Measurements from ENCODE around the gene PROCA1. TPM values are rescaled to one million over a fixed set of nuclear protein-coding genes. Genes with fewer than 3 reads are reported as not detected.
"Not testable (repeated sequence)": the region's sequence is repeated elsewhere in the genome, so short reads cannot be mapped to it uniquely, and the experiment has no call there.

The PROCA1 gene
- total and polyA plus RNA-seq, 7 donors = 0.54 to 2.3 (median 1.1) TPM; not detected in 1

GRCh38 chr17:28661635-28662526 is 49.8 kb downstream of the PROCA1 start, which contains the start of the genes SDF2 and SUPT6H:
TSS of gene SDF2 (minus strand) at chr17:28661906. CDS start at chr17:28661876, 30 bp downstream.
TSS of gene SUPT6H (plus strand) at chr17:28662205. CDS start at chr17:28673402, 11,197 bp downstream.
- H3K4me3 ChIP-seq = peak within 1 kb of the TSS; percentile 62 to 78 (median 74)
- DNase-seq = peak; percentile 95
- intact Hi-C loops (cut with DNase I) = loop anchor here (2.0 to 5.0 kb wide), 2 partner anchors 17 to 50 kb away; partner anchors contain the start of genes BLTP2 and PROCA1
- no peaks in the 10 kb centered on the region for H3K9me3 ChIP-seq
- H3K36me3 ChIP-seq = peaks cover 0 to 37% (median 13%) of the 10 kb centered on the region in 4 donors
- 0% methylated on average over 66 of the region's 66 CpGs for WGBS, 2 donors
- peak within 1 kb of the TSS; percentile 93 to 96 (median 94) for H3K27ac ChIP-seq
- no peak for TF ChIP-seq CTCF (IDR thresholded peaks at IDR 0.05)
- peak; percentile 98 to 99 (median 99) for TF ChIP-seq POLR2AphosphoS5 (IDR thresholded peaks at IDR 0.05)
- TF ChIP-seq POLR2A (IDR thresholded peaks at IDR 0.05) = peak; percentile 90 to 94
- peaks cover 0 to 39% (median 34%) of the 10 kb centered on the region in 4 donors for H3K4me1 ChIP-seq
- no peaks in the 10 kb centered on the region for H3K27me3 ChIP-seq

- 98% methylated on average over 23 of the region's 23 CpGs for WGBS, 2 donors
- DNase-seq; H3K27ac ChIP-seq; H3K4me3 ChIP-seq; intact Hi-C loops (cut with DNase I); H3K9me3 ChIP-seq; H3K27me3 ChIP-seq: not testable (repeated sequence)
- peaks cover 0 to 44% (median 11%) of the 10 kb centered on the region in 4 donors for H3K36me3 ChIP-seq
- peaks cover 0 to 33% (median 27%) of the 10 kb centered on the region in 4 donors for H3K4me1 ChIP-seq
Measured at GRCh38 chr17:28659497-28659881, 52.2 kb downstream of the PROCA1 start.

GRCh38 chr17:28658766-28659496 is 52.8 kb downstream of the PROCA1 start:
- peaks cover 0 to 47% (median 11%) of the 10 kb centered on the region in 4 donors for H3K36me3 ChIP-seq
- H3K27ac ChIP-seq; DNase-seq; H3K4me3 ChIP-seq; intact Hi-C loops (cut with DNase I); H3K27me3 ChIP-seq; H3K9me3 ChIP-seq: not testable (repeated sequence)
- 97 to 98% methylated on average over 46 of the region's 46 CpGs for WGBS, 2 donors
- peaks cover 0 to 29% (median 21%) of the 10 kb centered on the region in 4 donors for H3K4me1 ChIP-seq

GRCh38 chr17:28658342-28658741 is 53.3 kb downstream of the PROCA1 start:
- H3K4me3 ChIP-seq; H3K27ac ChIP-seq; intact Hi-C loops (cut with DNase I); H3K27me3 ChIP-seq; DNase-seq; H3K9me3 ChIP-seq: not testable (repeated sequence)
- 92 to 97% methylated on average over 5 to 6 of the region's 8 CpGs for WGBS, 2 donors
- H3K4me1 ChIP-seq = peaks cover 0 to 23% (median 17%) of the 10 kb centered on the region in 4 donors
- peaks cover 0 to 49% (median 11%) of the 10 kb centered on the region in 4 donors for H3K36me3 ChIP-seq

GRCh38 chr17:28657756-28658155 is 53.9 kb downstream of the PROCA1 start:
- H3K4me3 ChIP-seq = no peak overlapping the region
- H3K4me1 ChIP-seq = peaks cover 0 to 17% (median 11%) of the 10 kb centered on the region in 4 donors
- no peak for DNase-seq
- H3K9me3 ChIP-seq = no peaks in the 10 kb centered on the region
- H3K36me3 ChIP-seq = peaks cover 3 to 50% (median 11%) of the 10 kb centered on the region in 4 donors
- 88 to 92% methylated on average over 5 of the region's 5 CpGs for WGBS, 2 donors
- H3K27me3 ChIP-seq = no peaks in the 10 kb centered on the region
- H3K27ac ChIP-seq = no peak overlapping the region
- intact Hi-C loops (cut with DNase I) = no loop called here
- TF ChIP-seq CTCF (IDR thresholded peaks at IDR 0.05) (no peak), EP300 (IDR thresholded peaks at IDR 0.05) (no peak), POLR2A (IDR thresholded peaks at IDR 0.05) (no peak), POLR2AphosphoS5 (IDR thresholded peaks at IDR 0.05) (no peak)

GRCh38 chr17:28655160-28655559 is 56.5 kb downstream of the PROCA1 start:
- Histone ChIP-seq H3K4me3 (no peak overlapping the region), H3K36me3 (peaks cover 3 to 64% (median 14%) of the 10 kb centered on the region in 4 donors), H3K27ac (no peak overlapping the region), H3K9me3 (no peaks in the 10 kb centered on the region), H3K4me1 (peaks cover 0 to 8% (median 0%) of the 10 kb centered on the region in 4 donors), H3K27me3 (no peaks in the 10 kb centered on the region)
- DNase-seq = no peak
- TF ChIP-seq CTCF (IDR thresholded peaks at IDR 0.05) (no peak), POLR2AphosphoS5 (IDR thresholded peaks at IDR 0.05) (no peak), POLR2A (IDR thresholded peaks at IDR 0.05) (no peak), EP300 (IDR thresholded peaks at IDR 0.05) (no peak)
- intact Hi-C loops (cut with DNase I) = no loop called here
- 93 to 95% methylated on average over 5 of the region's 5 CpGs for WGBS, 2 donors
